HCT116 (cell line): ENCODE results near the gene TENT4A. TPM values are rescaled to one million over a fixed set of nuclear protein-coding genes. Genes with fewer than 3 reads are reported as not detected.

ENCODE experiments used
- ATAC-seq: fragments of 200-7000 bp; cut with Tn5 transposase; 2 replicates; pipeline ENCODE4 v1.9.1; 2020; ENCODE audit warnings: mild to moderate bottlenecking, moderate library complexity
- BruUV-seq: library from RNA; stranded (reverse); fragments of 400-500 nt; replicated peaks from 2 replicates; lab custom pipeline; 2021; lab: Mats Ljungman, UMichigan
- CTCF ChIA-PET: fragments of 300-600 bp; sonication (Branson Sonifier 250); formaldehyde crosslinking; loops from one replicate; lab custom pipeline; 2021; ENCODE audit warnings: antibody characterized with exemption; lab: Charles Lee
- POLR2A ChIA-PET: fragments of 300-600, 350-600 bp; sonication (Branson Sonifier 250); formaldehyde crosslinking; loops from one replicate; lab custom pipeline; 2021; ENCODE audit warnings: antibody characterized with exemption; lab: Charles Lee
- RAD21 ChIA-PET, 2 experiments: fragments of 300-600 bp; sonication (Branson Sonifier 250); formaldehyde crosslinking; loops; one replicate each; lab custom pipeline; 2023; ENCODE audit warnings: low total read pairs in 2 of 2; ENCODE audit not compliant: uncharacterized antibody in 2 of 2, unreplicated experiment in 2 of 2, low non-redundant PET in 1 of 2; lab: Charles Lee
- DNase-seq: peaks from one replicate; pipeline ENCODE4 v3.0.0-alpha.2; 2010; ENCODE audit warnings: low read depth, low spot score
- H2AFZ ChIP-seq: fragments of 200-600 bp; shearing (Covaris generic), sonication (generic); 2 replicates; pipeline ENCODE4 v1.6.1; 2017; ENCODE audit warnings: low read depth, mixed run types, mixed read lengths, antibody characterized with exemption, low read length; ENCODE audit not compliant: poor library complexity, severe bottlenecking
- H3K27ac ChIP-seq: 2 replicates; pipeline ENCODE4 v1.5.1; 2012; ENCODE audit warnings: low read depth, low read length
- H3K27me3 ChIP-seq: fragments of 200-600 bp; sonication (generic); 2 replicates; pipeline ENCODE4 v1.6.1; 2016; ENCODE audit warnings: mixed run types, low read length, mixed read lengths; ENCODE audit not compliant: insufficient read depth
- H3K36me3 ChIP-seq, 2 experiments: fragments of 200-500 bp in 1 of 2; fragments of 200-600 bp in 1 of 2; sonication (Bioruptor generic) in 1 of 2; sonication (generic) in 1 of 2; 2 replicates each; pipeline versions ENCODE4 v1.5.1 to v1.6.1; 2014 to 2016; ENCODE audit warnings: low read length in 2 of 2, inconsistent platforms in 1 of 2, mixed read lengths in 1 of 2, mixed run types in 1 of 2; ENCODE audit not compliant: insufficient read depth in 2 of 2, control insufficient read depth in 1 of 2
- H3K4me1 ChIP-seq, 2 experiments: fragments of 200-600 bp in 1 of 2; sonication (generic) in 1 of 2; 2 replicates each; pipeline versions ENCODE4 v1.5.1 to v1.6.1; 2012 to 2017; ENCODE audit warnings: low read length in 2 of 2, inconsistent platforms in 1 of 2, mild to moderate bottlenecking in 1 of 2, mixed read lengths in 1 of 2, mixed run types in 1 of 2, moderate library complexity in 1 of 2; ENCODE audit not compliant: insufficient read depth in 2 of 2, control insufficient read depth in 1 of 2
- H3K4me2 ChIP-seq: fragments of 200-600 bp; sonication (generic); 2 replicates; pipeline ENCODE4 v1.6.1; 2017; ENCODE audit warnings: mixed run types, low read length, mixed read lengths
- H3K4me3 ChIP-seq, 2 experiments: fragments of 200-600 bp in 1 of 2; sonication (generic) in 1 of 2; replicated peaks in 1 of 2; 2 replicates each; pipeline ENCODE4 v1.5.1; 2011 to 2016; ENCODE audit warnings: low read length in 2 of 2, control low read depth in 1 of 2, low read depth in 1 of 2, mild to moderate bottlenecking in 1 of 2, mixed read lengths in 1 of 2, mixed run types in 1 of 2
- H3K79me2 ChIP-seq: fragments of 200-600 bp; sonication (generic); 2 replicates; pipeline ENCODE4 v1.6.1; 2017; ENCODE audit warnings: mild to moderate bottlenecking, mixed run types, low read length, moderate library complexity, mixed read lengths; ENCODE audit not compliant: insufficient read depth
- H3K9ac ChIP-seq: fragments of 200-600 bp; sonication (generic); 2 replicates; pipeline ENCODE4 v1.6.1; 2016; ENCODE audit warnings: low read length, mixed read lengths
- H3K9me2 ChIP-seq: fragments of 200-600 bp; sonication (generic), shearing (Covaris generic); 2 replicates; pipeline ENCODE4 v1.6.1; 2017; ENCODE audit warnings: mixed run types, mild to moderate bottlenecking, moderate library complexity; ENCODE audit not compliant: insufficient read depth
- H3K9me3 ChIP-seq, 2 experiments: fragments of 200-500 bp in 1 of 2; fragments of 200-600 bp in 1 of 2; sonication (Bioruptor generic) in 1 of 2; sonication (generic) in 1 of 2; 2 replicates each; pipeline ENCODE4 v1.6.1; 2014 to 2017; ENCODE audit warnings: low read length in 2 of 2, mixed read lengths in 2 of 2, inconsistent platforms in 1 of 2, low read depth in 1 of 2, mild to moderate bottlenecking in 1 of 2, mixed run types in 1 of 2, moderate library complexity in 1 of 2; ENCODE audit not compliant: control insufficient read depth in 1 of 2, insufficient read depth in 1 of 2
- H4K20me1 ChIP-seq: fragments of 200-600 bp; sonication (generic), shearing (Covaris generic); 2 replicates; pipeline ENCODE4 v1.6.1; 2017; ENCODE audit warnings: mixed run types, mild to moderate bottlenecking, moderate library complexity; ENCODE audit not compliant: insufficient read depth
- CEBPB ChIP-seq: IDR thresholded peaks from 2 replicates; pipeline ENCODE4 v1.6.1; 2012; ENCODE audit warnings: low read depth
- EGR1 ChIP-seq: IDR thresholded peaks from 2 replicates; pipeline ENCODE4 v1.6.1; 2012; ENCODE audit warnings: low read depth
- FOSL1 ChIP-seq: IDR thresholded peaks from 2 replicates; pipeline ENCODE4 v1.6.1; 2012; ENCODE audit warnings: low read depth
- POLR2A ChIP-seq: IDR thresholded peaks from 2 replicates; pipeline ENCODE4 v1.7.0; 2011; ENCODE audit warnings: borderline replicate concordance; ENCODE audit not compliant: insufficient read depth, insufficient read length; ENCODE audit errors: extremely low read depth
- SP1 ChIP-seq: IDR thresholded peaks from 2 replicates; pipeline ENCODE4 v1.6.1; 2012; ENCODE audit warnings: low read depth
- ZNF274 ChIP-seq: fragments of 200-500 bp; sonication (Bioruptor generic); IDR thresholded peaks from 2 replicates; pipeline ENCODE4 v1.6.1; 2014; ENCODE audit warnings: mild to moderate bottlenecking, low read depth, low read length, inconsistent platforms
- intact Hi-C: fragments of 100-400 bp; cut with micrococcal nuclease; formaldehyde crosslinking; loops from 2 replicates; pipeline ENCODE4 v1.10.0; 2022
- total RNA-seq: library from RNA; stranded (reverse); gene quantifications from one replicate; pipeline ENCODE4 v1.2.1, GENCODE V29; 2021; ENCODE audit not compliant: unreplicated experiment
- TF ChIP-seq, protein P1 (sequence below): IDR thresholded peaks from 2 replicates; pipeline ENCODE4 v1.6.1; 2012; ENCODE audit warnings: low read depth
- TF ChIP-seq, protein P2 (sequence below): IDR thresholded peaks from 2 replicates; pipeline ENCODE4 v1.6.1; 2012

The TENT4A gene
- total RNA-seq, 1 experiment from 2014 or later: 39.8 TPM

DNA sequence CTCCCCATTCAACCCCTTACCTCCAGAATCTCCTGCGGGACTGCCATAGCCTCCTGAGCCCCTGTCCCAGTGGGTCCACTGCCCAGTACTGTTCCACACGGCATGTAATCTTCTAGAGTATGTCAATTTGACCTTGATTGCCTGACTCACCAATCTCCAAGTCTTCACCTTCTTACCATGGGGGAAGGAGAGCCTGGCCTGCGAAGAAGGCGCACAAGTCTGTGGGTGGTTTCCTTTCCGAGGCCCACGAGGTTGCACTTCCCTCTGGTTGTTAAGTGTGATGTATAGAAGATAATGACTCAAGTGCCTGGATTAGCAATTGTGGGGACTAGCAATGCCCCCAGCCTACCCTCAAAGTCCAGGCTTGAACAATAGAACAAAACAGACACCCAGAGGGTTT, 8.1 kb upstream of the TENT4A start:
- no peaks in the 10 kb centered on the region for H3K9me3 ChIP-seq
- TF ChIP-seq, protein P1, sequence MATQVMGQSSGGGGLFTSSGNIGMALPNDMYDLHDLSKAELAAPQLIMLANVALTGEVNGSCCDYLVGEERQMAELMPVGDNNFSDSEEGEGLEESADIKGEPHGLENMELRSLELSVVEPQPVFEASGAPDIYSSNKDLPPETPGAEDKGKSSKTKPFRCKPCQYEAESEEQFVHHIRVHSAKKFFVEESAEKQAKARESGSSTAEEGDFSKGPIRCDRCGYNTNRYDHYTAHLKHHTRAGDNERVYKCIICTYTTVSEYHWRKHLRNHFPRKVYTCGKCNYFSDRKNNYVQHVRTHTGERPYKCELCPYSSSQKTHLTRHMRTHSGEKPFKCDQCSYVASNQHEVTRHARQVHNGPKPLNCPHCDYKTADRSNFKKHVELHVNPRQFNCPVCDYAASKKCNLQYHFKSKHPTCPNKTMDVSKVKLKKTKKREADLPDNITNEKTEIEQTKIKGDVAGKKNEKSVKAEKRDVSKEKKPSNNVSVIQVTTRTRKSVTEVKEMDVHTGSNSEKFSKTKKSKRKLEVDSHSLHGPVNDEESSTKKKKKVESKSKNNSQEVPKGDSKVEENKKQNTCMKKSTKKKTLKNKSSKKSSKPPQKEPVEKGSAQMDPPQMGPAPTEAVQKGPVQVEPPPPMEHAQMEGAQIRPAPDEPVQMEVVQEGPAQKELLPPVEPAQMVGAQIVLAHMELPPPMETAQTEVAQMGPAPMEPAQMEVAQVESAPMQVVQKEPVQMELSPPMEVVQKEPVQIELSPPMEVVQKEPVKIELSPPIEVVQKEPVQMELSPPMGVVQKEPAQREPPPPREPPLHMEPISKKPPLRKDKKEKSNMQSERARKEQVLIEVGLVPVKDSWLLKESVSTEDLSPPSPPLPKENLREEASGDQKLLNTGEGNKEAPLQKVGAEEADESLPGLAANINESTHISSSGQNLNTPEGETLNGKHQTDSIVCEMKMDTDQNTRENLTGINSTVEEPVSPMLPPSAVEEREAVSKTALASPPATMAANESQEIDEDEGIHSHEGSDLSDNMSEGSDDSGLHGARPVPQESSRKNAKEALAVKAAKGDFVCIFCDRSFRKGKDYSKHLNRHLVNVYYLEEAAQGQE: no peak
- TF ChIP-seq ZNF274: no peak
- TF ChIP-seq FOSL1: no peak
- TF ChIP-seq, protein P2, sequence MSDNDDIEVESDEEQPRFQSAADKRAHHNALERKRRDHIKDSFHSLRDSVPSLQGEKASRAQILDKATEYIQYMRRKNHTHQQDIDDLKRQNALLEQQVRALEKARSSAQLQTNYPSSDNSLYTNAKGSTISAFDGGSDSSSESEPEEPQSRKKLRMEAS: no peak
- TF ChIP-seq CEBPB: no peak
- TF ChIP-seq POLR2A: no peak
- TF ChIP-seq EGR1: no peak
- no peak for TF ChIP-seq SP1
- H3K27me3 ChIP-seq: no peaks in the 10 kb centered on the region
- POLR2A ChIA-PET: no interaction called here
- H4K20me1 ChIP-seq: no peaks in the 10 kb centered on the region
- H3K4me3 ChIP-seq: no peak overlapping the region
- CTCF ChIA-PET: no interaction called here
- no peaks in the 10 kb centered on the region for H3K36me3 ChIP-seq
- no peak overlapping the region for H2AFZ ChIP-seq
- no peaks in the 10 kb centered on the region for H3K9me2 ChIP-seq
- DNase-seq (no peak), ATAC-seq (peak; percentile 39)
- H3K27ac ChIP-seq: peak overlapping the region; percentile 52; the same call in 1 of the 2 replicates
- H3K79me2 ChIP-seq: no peaks in the 10 kb centered on the region
- H3K4me1 ChIP-seq: peaks cover 14 to 21% of the 10 kb centered on the region in 2 experiments
- H3K4me2 ChIP-seq: peak overlapping the region; percentile 70
- intact Hi-C loops: no loop called here
- no TSS peak for BruUV-seq
- RAD21 ChIA-PET: no interaction called here
- peak overlapping the region; percentile 45 for H3K9ac ChIP-seq
